ENCODE results near the gene EGFR.

EGFR gene

GRCh38 chr7:55255496-55256445, 237.0 kb downstream of the EGFR start:
- DNase-seq, result peak; percentile 91

GRCh38 chr7:55258631-55259030, 239.8 kb downstream of the EGFR start:
- no peak for DNase-seq

- DNase-seq, result no peak
These were observed 241.4 kb downstream of the EGFR start for GRCh38 chr7:55260171-55260570.

- no peak for DNase-seq
These were observed 242.0 kb downstream of the EGFR start for GRCh38 chr7:55260676-55261385.

All from right hindlimb (tissue), 1 donor.